Mucosa of gallbladder (tissue), 1 donor: ENCODE measurements around the gene KCNQ2. TPM values are rescaled to one million over a fixed set of nuclear protein-coding genes. Genes with fewer than 3 reads are reported as not detected.
"Not testable (repeated sequence)": the region's sequence is repeated elsewhere in the genome, so short reads cannot be mapped to it uniquely, and the experiment has no call there.

ENCODE experiments used
- DNase-seq: peaks from one replicate; pipeline ENCODE4 v3.0.0-alpha.2; 2020; ENCODE audit warnings: low spot score
- total RNA-seq: library from RNA; stranded (reverse); gene quantifications from one replicate; pipeline ENCODE4 v1.2.1, GENCODE V29; 2021
- donor health status: DM: no; HTN: no; CAD: no.

The KCNQ2 gene
- total RNA-seq, 1 donor from 2014 or later = 0.46 TPM

GRCh38 chr20:63490416-63490815 is 18.0 kb upstream of the KCNQ2 start:
- DNase-seq = no peak

- no peak for DNase-seq
Measured at GRCh38 chr20:63488315-63489251, 16.1 kb upstream of the KCNQ2 start.

DNA sequence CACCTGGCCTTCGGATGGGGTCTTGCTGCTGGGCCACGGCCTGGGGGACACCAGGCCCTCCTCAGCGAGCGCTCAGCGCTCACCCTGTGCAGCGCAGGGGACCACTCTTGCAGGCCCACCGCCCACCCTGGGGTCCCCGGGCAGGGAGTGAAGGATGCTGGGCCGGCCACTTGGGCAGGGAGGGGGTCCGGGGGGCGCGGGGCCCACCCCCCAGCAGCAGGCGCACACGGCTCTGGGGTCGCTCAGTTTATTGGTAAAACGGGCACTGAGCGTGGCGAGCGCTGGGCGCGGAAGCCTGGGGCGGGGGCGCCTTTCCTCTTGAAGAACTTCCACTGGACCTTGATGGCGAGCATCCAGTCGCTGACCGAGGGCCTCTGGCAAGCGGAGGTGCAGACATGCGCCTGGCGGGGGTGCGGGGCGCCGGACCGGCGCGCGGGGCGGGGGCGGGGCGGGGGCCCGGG is 15.4 kb upstream of the KCNQ2 start:
- no peak for DNase-seq

GRCh38 chr20:63487116-63487764 is 14.8 kb upstream of the KCNQ2 start:
- no peak for DNase-seq

DNA sequence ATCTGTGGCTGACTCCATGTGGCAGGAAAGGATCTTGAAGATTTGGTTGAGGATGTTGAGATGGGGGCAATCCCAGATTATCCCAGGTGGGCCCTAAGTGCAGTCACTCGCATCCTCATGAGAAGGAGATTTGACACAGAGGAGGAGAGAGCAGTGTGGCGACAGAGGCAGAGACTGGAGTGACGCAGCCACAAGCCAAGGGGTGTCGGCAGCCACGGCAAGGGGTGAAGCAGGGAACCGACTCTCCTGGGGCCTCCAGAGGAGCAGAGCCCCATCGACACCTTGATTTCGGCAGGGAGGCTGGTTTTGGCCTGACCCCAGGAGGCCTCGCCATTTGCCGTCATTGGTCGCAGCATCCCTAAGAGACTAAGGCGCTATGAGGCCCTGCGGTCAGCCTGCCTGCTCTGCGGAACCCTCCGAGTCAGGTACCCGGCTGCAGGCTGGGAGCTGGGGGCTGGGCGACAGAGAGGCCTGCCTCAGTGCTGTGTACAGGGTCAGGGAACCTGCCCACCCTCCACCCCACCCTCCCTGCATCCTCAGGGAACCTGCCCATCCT is 13.9 kb upstream of the KCNQ2 start:
- no peak for DNase-seq

GRCh38 chr20:63484651-63485403 is 12.4 kb upstream of the KCNQ2 start:
- DNase-seq = no peak

- no peak for DNase-seq
Measured at GRCh38 chr20:63484236-63484635, 11.8 kb upstream of the KCNQ2 start.

DNA sequence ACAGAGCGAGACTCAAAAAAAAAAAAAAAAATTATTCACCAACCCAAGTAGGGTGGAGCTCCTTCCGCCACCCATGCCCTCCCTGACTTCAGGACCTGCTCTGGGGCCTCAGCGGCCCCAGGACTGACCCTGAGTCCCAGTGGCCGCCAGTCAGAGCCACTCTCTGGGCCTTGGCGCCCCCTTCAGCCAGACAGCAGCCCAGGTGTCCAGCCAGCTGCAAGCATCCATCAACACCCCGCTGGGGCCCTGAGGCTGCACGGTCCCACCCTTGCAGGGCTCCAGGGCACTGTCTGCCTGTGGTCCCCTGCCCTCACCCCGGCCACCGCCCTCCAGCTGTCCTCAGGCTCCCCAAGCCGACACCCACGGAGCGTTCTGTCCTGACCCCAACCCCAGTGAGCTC is 11.4 kb upstream of the KCNQ2 start:
- no peak for DNase-seq

DNA sequence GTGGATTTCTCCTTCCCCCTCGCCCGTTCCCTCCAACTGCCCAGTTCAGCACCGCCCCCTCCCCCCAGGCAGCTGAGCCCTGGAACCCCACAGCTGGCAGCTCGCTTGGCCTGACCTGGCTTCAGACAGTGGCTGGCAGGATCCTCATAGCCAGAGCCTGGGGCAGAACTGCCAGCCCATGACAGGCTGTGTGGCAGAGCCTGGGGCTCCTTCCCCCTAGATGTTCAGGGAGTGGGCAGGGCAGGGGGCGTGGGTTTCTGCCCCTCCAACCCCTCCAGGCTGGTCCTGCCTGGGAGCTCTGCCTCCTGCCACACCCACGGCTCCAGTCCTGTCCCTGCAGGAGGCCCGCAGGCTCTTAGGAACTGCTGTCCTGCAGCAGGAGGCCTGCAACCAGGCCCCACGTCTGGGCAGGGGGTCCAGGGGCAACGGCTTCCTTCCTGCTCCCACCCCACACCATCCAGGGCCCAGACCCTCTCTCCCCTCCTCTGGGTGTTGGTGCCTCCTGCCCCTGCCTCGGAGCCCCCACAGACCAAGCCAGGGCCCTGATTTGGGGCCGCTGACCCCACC is 9.6 kb upstream of the KCNQ2 start:
- DNase-seq = no peak

- DNase-seq = no peak
Measured at GRCh38 chr20:63481503-63481902, 9.0 kb upstream of the KCNQ2 start.

DNA sequence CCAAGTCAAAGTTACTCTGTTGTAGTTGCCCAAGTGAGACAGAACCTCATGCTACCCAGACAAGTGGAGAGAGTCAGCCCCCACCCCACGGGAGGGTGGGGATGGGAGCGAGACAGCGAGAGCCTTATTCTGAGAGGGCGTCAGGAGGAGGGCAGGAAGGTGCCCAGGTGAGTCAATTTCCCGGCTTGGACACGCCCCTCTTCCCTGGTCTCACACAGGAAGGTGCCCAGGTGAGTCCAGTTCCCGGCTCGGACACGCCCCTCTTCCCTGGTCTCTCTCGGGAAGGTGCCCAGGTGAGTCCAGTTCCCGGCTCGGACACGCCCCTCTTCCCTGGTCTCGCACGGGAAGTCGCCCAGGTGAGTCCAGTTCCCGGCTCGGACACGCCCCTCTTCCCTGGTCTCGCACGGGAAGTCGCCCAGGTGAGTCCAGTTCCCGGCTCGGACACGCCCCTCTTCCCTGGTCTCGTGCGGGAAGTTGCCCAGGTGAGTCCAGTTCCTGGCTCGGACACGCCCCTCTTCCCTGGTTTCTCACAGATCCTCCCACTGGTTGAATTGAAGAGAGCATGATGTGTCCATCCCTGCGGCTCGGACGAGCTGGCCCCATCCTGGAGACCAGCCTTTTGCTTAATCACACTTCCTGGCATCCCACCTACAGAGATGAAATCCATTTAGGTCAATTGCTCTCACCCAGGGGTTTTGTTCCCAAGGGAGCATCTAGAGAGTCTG is 7.4 kb upstream of the KCNQ2 start:
- DNase-seq = not testable (repeated sequence)

GRCh38 chr20:63478346-63479302 is 6.2 kb upstream of the KCNQ2 start:
- no peak for DNase-seq

DNA sequence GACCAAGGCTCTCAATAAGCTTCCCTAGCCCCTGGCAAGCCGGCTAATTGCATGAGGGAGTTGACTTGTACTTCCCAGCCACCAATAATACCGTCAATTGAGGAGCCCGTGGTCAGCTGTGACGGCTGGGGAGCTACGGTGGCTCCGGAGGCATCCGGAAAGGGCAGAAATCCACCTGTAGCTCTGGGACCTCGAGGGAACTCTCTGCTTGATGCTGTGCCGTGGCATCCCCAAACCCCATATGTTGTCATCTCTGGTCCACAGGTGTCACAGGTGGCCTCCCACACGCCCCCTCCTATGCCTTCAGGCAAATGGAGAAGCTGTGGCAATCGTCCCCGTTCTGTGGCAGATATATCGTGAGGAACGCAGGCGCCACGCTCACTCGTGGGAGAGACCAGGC is 5.5 kb upstream of the KCNQ2 start:
- no peak for DNase-seq

DNA sequence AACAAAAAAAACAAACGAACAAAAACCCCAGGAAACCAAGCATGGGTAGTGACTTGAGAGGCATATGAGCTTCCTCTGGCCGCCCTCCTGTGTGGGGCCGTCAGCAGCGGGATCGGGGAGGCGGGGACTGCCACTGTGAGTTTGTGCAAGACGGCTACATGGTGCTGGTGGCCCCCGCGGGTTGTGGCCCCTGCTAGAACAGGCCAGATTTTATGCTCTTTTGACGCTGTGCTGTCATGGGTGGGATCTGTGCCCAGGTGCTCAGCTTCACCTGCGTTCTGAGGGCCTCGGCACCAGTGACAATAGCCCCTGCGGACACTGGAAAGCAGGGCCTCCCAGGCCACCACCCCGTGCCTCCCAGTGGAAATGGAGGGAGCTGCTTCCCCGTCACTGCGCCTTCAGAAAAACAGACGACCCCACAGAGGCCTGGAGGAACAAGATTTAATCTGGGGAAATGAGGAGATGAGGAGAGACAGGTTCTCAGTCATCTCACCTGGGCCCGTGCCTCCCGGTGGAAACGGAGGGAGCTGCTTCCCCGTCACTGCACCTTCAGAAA is 4.7 kb upstream of the KCNQ2 start:
- no peak for DNase-seq

- DNase-seq = no peak
Measured at GRCh38 chr20:63475209-63475608, 2.8 kb upstream of the KCNQ2 start.

- DNase-seq = no peak
Measured at GRCh38 chr20:63473555-63474449, 1.3 kb upstream of the KCNQ2 start.

DNA sequence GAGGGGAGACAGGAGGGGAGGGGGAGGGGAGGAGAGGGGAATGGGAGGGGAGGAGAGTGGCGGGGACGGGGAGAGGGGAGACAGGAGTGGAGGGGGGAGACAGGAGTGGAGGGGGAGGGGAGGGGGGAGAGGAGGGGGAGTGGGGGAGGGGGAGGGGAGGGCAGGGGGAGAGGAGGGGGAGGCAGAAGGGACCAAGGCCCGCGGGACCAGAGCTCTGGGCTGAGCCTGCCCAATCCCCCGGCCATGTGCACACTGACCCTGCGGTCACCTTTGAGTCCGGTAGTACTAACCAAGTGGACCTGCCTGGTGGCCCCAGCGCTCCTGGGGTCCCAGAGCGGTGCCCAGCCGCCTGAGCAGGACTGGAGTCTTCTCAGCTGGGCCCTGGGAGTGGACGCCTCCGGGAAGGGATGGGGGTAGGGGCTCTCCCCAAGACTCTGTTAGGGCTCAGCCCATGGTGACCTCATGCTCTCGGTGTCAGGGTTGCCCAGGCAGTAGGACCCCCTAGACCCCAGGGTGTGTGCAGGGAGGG is 471 bp upstream of the KCNQ2 start:
- no peak for DNase-seq

- DNase-seq = no peak
Measured at GRCh38 chr20:63471717-63471980, 806 bp downstream of the KCNQ2 start.
